ENCODE measurements around the gene FCRL1.

Gene FCRL1

GRCh38 chr1:157844089-157844830, 24.3 kb upstream of the FCRL1 start:
- TF ChIP-seq CTCF (IDR thresholded peaks at IDR 0.05; ENCODE audit: borderline replicate concordance, insufficient read depth, low read depth, low read length), result no peak
- H3K4me3 ChIP-seq (ENCODE audit: low read depth, low read length), result no peak overlapping the region

GRCh38 chr1:157842939-157843338, 23.0 kb upstream of the FCRL1 start:
- TF ChIP-seq CTCF (IDR thresholded peaks at IDR 0.05; ENCODE audit: borderline replicate concordance, insufficient read depth, low read depth, low read length), result no peak
- H3K4me3 ChIP-seq (ENCODE audit: low read depth, low read length), result no peak overlapping the region

- TF ChIP-seq CTCF (IDR thresholded peaks at IDR 0.05; ENCODE audit: borderline replicate concordance, insufficient read depth, low read depth, low read length), result no peak
- H3K4me3 ChIP-seq (ENCODE audit: low read depth, low read length), result no peak within 1 kb of the TSS
Measured at GRCh38 chr1:157841708-157842107, 21.8 kb upstream of the FCRL1 start, which contains the start of gene CD5L. Gene CD5L, minus strand, starts transcription at chr1:157841808. Its CDS starts 107 bp downstream, at chr1:157841701.

- no peak for TF ChIP-seq CTCF (IDR thresholded peaks at IDR 0.05; ENCODE audit: borderline replicate concordance, insufficient read depth, low read depth, low read length)
- no peak overlapping the region for H3K4me3 ChIP-seq (ENCODE audit: low read depth, low read length)
Measured at GRCh38 chr1:157838966-157839365, 19.0 kb upstream of the FCRL1 start.

- no peak overlapping the region for H3K4me3 ChIP-seq (ENCODE audit: low read depth, low read length)
- no peak for TF ChIP-seq CTCF (IDR thresholded peaks at IDR 0.05; ENCODE audit: borderline replicate concordance, insufficient read depth, low read depth, low read length)
Measured at GRCh38 chr1:157834430-157834829, 14.5 kb upstream of the FCRL1 start.

GRCh38 chr1:157833145-157833544, 13.2 kb upstream of the FCRL1 start:
- H3K4me3 ChIP-seq (ENCODE audit: low read depth, low read length), result peak overlapping the region; percentile 11
- no peak for TF ChIP-seq CTCF (IDR thresholded peaks at IDR 0.05; ENCODE audit: borderline replicate concordance, insufficient read depth, low read depth, low read length)

GRCh38 chr1:157831968-157832626, 12.2 kb upstream of the FCRL1 start:
- H3K4me3 ChIP-seq (ENCODE audit: low read depth, low read length), result no peak overlapping the region
- TF ChIP-seq CTCF (IDR thresholded peaks at IDR 0.05; ENCODE audit: borderline replicate concordance, insufficient read depth, low read depth, low read length), result no peak

Data from GM12875 (cell line).